Thoracic aorta (tissue), 2 donors: Measurements from ENCODE around the gene PRICKLE1. TPM values are rescaled to one million over a fixed set of nuclear protein-coding genes. Genes with fewer than 3 reads are reported as not detected.

Source experiments
- ATAC-seq: fragments of 150-250 bp; one replicate; pipeline ENCODE4 v1.8.0; 2017; ENCODE audit warnings: low read depth; ENCODE audit not compliant: insufficient number of reproducible peaks, low FRiP score
- DNase-seq: peaks from one replicate; pipeline ENCODE4 v3.0.0-alpha.2; 2020; ENCODE audit warnings: low spot score
- H3K27ac ChIP-seq, 2 donors: fragments of 200-600 bp; sonication (generic); 1 replicate in 1 of 2; 2 replicates in 1 of 2; pipeline ENCODE4 v1.5.1; 2016; ENCODE audit warnings: mild to moderate bottlenecking in 2 of 2, moderate library complexity in 2 of 2
- H3K27me3 ChIP-seq: fragments of 200-600 bp; sonication (generic); replicated peaks from 2 replicates; pipeline ENCODE4 v1.6.0; 2016; ENCODE audit warnings: mild to moderate bottlenecking; ENCODE audit not compliant: insufficient read depth
- H3K36me3 ChIP-seq: fragments of 200-600 bp; sonication (generic); one replicate; pipeline ENCODE4 v1.5.1; 2016
- H3K4me1 ChIP-seq, 2 donors: fragments of 200-600 bp; sonication (generic); 1 replicate in 1 of 2; 2 replicates in 1 of 2; pipeline versions ENCODE4 v1.5.1 to v1.6.0; 2016; ENCODE audit warnings: low read depth in 2 of 2, mild to moderate bottlenecking in 1 of 2; ENCODE audit not compliant: control insufficient read depth in 1 of 2
- H3K4me3 ChIP-seq: fragments of 200-600 bp; sonication (generic); 2 replicates; pipeline ENCODE4 v1.5.1; 2016; ENCODE audit warnings: mild to moderate bottlenecking
- H3K9me3 ChIP-seq: fragments of 200-600 bp; sonication (generic); 2 replicates; pipeline ENCODE4 v1.5.1; 2016
- total RNA-seq, 2 donors: library from RNA; depleted of rRNA; stranded (reverse); fragments of >200 nt; gene quantifications; one replicate each; pipeline versions ENCODE4 v1.1.0 to v1.2.3, GENCODE V29; 2016
- TF ChIP-seq, protein P1 (sequence below): fragments of 200-600 bp; sonication (generic); IDR thresholded peaks from one replicate; pipeline ENCODE4 v1.5.1; 2019; ENCODE audit warnings: antibody characterized with exemption

Gene PRICKLE1
- total RNA-seq, 2 donors from 2014 or later = 3.9 to 11.5 TPM

- Histone ChIP-seq H3K27ac (no peak overlapping the region), H3K36me3 (no peaks in the 10 kb centered on the region), H3K4me1 (peaks cover 0 to 15% of the 10 kb centered on the region in 2 donors), H3K27me3 (no peaks in the 10 kb centered on the region), H3K4me3 (no peak overlapping the region), H3K9me3 (no peaks in the 10 kb centered on the region)
- DNase-seq = no peak
- ATAC-seq = no peak
- TF ChIP-seq, protein P1, sequence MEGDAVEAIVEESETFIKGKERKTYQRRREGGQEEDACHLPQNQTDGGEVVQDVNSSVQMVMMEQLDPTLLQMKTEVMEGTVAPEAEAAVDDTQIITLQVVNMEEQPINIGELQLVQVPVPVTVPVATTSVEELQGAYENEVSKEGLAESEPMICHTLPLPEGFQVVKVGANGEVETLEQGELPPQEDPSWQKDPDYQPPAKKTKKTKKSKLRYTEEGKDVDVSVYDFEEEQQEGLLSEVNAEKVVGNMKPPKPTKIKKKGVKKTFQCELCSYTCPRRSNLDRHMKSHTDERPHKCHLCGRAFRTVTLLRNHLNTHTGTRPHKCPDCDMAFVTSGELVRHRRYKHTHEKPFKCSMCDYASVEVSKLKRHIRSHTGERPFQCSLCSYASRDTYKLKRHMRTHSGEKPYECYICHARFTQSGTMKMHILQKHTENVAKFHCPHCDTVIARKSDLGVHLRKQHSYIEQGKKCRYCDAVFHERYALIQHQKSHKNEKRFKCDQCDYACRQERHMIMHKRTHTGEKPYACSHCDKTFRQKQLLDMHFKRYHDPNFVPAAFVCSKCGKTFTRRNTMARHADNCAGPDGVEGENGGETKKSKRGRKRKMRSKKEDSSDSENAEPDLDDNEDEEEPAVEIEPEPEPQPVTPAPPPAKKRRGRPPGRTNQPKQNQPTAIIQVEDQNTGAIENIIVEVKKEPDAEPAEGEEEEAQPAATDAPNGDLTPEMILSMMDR = no peak
These were observed 59.3 kb downstream of the PRICKLE1 start for GRCh38 chr12:42530284-42530683.

DNA sequence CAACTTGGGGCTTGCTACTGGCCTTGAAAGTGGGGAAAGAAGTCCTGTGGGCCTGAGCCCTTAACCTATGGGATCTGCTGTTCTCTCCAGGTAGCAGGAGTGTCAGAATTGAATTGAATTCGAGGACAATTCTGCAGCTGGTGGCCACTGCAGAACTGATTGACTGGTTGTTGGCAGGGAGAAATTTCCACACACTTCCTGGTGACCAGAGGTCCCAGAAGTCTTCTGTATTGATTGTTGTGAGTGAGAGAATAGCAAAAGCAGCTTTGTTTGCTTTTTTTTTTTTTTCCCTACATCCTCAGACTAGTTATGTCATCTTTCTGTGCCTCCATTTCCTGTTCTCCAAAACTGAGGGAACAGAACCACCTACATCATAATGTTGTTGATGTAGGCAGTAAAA, 64.1 kb downstream of the PRICKLE1 start:
- Histone ChIP-seq H3K36me3 (no peaks in the 10 kb centered on the region), H3K4me3 (no peak overlapping the region), H3K27ac (no peak overlapping the region), H3K4me1 (no peaks in the 10 kb centered on the region), H3K27me3 (no peaks in the 10 kb centered on the region), H3K9me3 (no peaks in the 10 kb centered on the region)
- DNase-seq = no peak
- ATAC-seq = no peak
- TF ChIP-seq, protein P1 = no peak

DNA sequence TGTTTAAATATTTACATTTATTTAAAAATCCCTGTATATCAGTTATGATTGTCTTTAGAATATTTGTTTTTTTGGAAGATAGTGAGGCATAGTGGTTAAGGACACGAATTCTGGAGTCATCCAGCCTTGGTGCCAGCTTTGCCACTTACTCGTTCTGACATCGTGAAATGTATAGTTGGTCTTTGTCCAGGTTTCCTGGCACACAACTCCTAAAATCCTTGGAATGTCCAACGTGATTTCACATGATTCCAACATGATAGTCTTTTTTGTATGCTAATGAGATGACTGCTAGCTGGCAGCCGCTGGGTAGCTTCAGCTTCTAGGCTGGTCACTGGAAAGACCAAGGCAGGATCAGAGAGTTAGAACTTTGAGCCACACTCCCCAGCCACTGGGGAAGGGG, 64.8 kb downstream of the PRICKLE1 start:
- H3K36me3 ChIP-seq = no peaks in the 10 kb centered on the region
- no peaks in the 10 kb centered on the region for H3K27me3 ChIP-seq
- no peak for DNase-seq
- H3K27ac ChIP-seq = no peak overlapping the region
- no peak overlapping the region for H3K4me3 ChIP-seq
- H3K4me1 ChIP-seq = no peaks in the 10 kb centered on the region
- TF ChIP-seq, protein P1 = no peak
- no peaks in the 10 kb centered on the region for H3K9me3 ChIP-seq
- ATAC-seq = no peak

- Histone ChIP-seq H3K27me3 (no peaks in the 10 kb centered on the region), H3K4me3 (no peak overlapping the region), H3K27ac (no peak overlapping the region), H3K36me3 (no peaks in the 10 kb centered on the region), H3K9me3 (no peaks in the 10 kb centered on the region), H3K4me1 (peaks cover 0 to 7% of the 10 kb centered on the region in 2 donors)
- TF ChIP-seq, protein P1 = no peak
- DNase-seq (no peak), ATAC-seq (no peak)
These were observed 73.0 kb downstream of the PRICKLE1 start for GRCh38 chr12:42516573-42516972.

- DNase-seq (no peak), ATAC-seq (no peak)
- H3K9me3 ChIP-seq = no peaks in the 10 kb centered on the region
- no peaks in the 10 kb centered on the region for H3K36me3 ChIP-seq
- peaks cover 8 to 10% of the 10 kb centered on the region in 2 donors for H3K4me1 ChIP-seq
- H3K27me3 ChIP-seq = no peaks in the 10 kb centered on the region
- H3K4me3 ChIP-seq = no peak overlapping the region
- H3K27ac ChIP-seq = no peak overlapping the region
- TF ChIP-seq, protein P1 = no peak
These were observed 77.9 kb downstream of the PRICKLE1 start for GRCh38 chr12:42511656-42512055.
